Liver (tissue), 9 donors: Measurements from ENCODE around the gene ZNF487. TPM values are rescaled to one million over a fixed set of nuclear protein-coding genes. Genes with fewer than 3 reads are reported as not detected.

Experiments used
- DNase-seq: peaks from one replicate; pipeline ENCODE4 v3.0.0-alpha.2; 2017; ENCODE audit warnings: low spot score
- H3K27ac ChIP-seq, 2 donors: one replicate each; pipeline ENCODE4 v1.7.0; 2013; ENCODE audit warnings: inconsistent platforms in 2 of 2, low read length in 2 of 2, control low read depth in 1 of 2, low read depth in 1 of 2, mild to moderate bottlenecking in 1 of 2
- H3K27me3 ChIP-seq, 4 donors: one replicate each; pipeline versions ENCODE4 v1.6.1 to v1.7.0; 2013; ENCODE audit warnings: low read length in 3 of 4, inconsistent platforms in 1 of 4, mild to moderate bottlenecking in 1 of 4, moderate library complexity in 1 of 4; ENCODE audit not compliant: control insufficient read depth in 4 of 4, insufficient read depth in 4 of 4
- H3K36me3 ChIP-seq, 4 donors: one replicate each; pipeline versions ENCODE4 v1.6.1 to v1.7.0; 2013; ENCODE audit warnings: low read length in 3 of 4, mild to moderate bottlenecking in 3 of 4, low read depth in 1 of 4, moderate library complexity in 1 of 4; ENCODE audit not compliant: control insufficient read depth in 4 of 4, insufficient read depth in 3 of 4
- H3K4me1 ChIP-seq, 4 donors: one replicate each; pipeline versions ENCODE4 v1.6.1 to v1.7.0; 2013; ENCODE audit warnings: low read length in 3 of 4, mild to moderate bottlenecking in 3 of 4, moderate library complexity in 1 of 4; ENCODE audit not compliant: control insufficient read depth in 4 of 4, insufficient read depth in 4 of 4
- H3K4me3 ChIP-seq, 3 donors: one replicate each; pipeline versions ENCODE4 v1.6.1 to v1.7.0; 2013; ENCODE audit warnings: low read length in 3 of 3, control low read depth in 1 of 3, low read depth in 1 of 3, mild to moderate bottlenecking in 1 of 3
- H3K9ac ChIP-seq, 2 donors: one replicate each; pipeline ENCODE4 v1.7.0; 2013; ENCODE audit warnings: low read length in 2 of 2, mild to moderate bottlenecking in 2 of 2, moderate library complexity in 2 of 2, control low read depth in 1 of 2, low read depth in 1 of 2
- H3K9me3 ChIP-seq, 4 donors: one replicate each; pipeline versions ENCODE4 v1.6.1 to v1.7.0; 2013; ENCODE audit warnings: low read length in 3 of 4; ENCODE audit not compliant: control insufficient read depth in 4 of 4
- CTCF ChIP-seq: fragments of 150-350 bp; IDR thresholded peaks from 2 replicates; pipeline ENCODE4 v1.5.1; 2017; ENCODE audit warnings: improper control_type of control experiment, low read depth, low read length; ENCODE audit not compliant: missing input control
- EGR1 ChIP-seq, 2 donors: IDR thresholded peaks; 2 replicates each; pipeline ENCODE4 v1.6.1; 2016 to 2018; ENCODE audit warnings: antibody characterized with exemption in 2 of 2, low read depth in 2 of 2
- FOXA1 ChIP-seq: IDR thresholded peaks from 2 replicates; pipeline ENCODE4 v1.6.1; 2016; ENCODE audit warnings: antibody characterized with exemption
- FOXA2 ChIP-seq: IDR thresholded peaks from 2 replicates; pipeline ENCODE4 v1.6.1; 2016; ENCODE audit warnings: antibody characterized with exemption
- GABPA ChIP-seq, 2 donors: IDR thresholded peaks in 1 of 2; conservative IDR thresholded peaks in 1 of 2; 2 replicates each; pipeline ENCODE4 v1.6.1; 2016; ENCODE audit warnings: antibody characterized with exemption in 2 of 2, mild to moderate bottlenecking in 1 of 2, moderate library complexity in 1 of 2
- HNF4A ChIP-seq, 2 donors: conservative IDR thresholded peaks; 2 replicates each; pipeline ENCODE4 v1.6.1; 2016; ENCODE audit warnings: antibody characterized with exemption in 2 of 2, mild to moderate bottlenecking in 2 of 2
- HNF4G ChIP-seq: IDR thresholded peaks from 2 replicates; pipeline ENCODE4 v1.6.1; 2016; ENCODE audit warnings: antibody characterized with exemption
- JUND ChIP-seq, 2 donors: IDR thresholded peaks; 2 replicates each; pipeline ENCODE4 v1.6.1; 2016; ENCODE audit warnings: antibody characterized with exemption in 2 of 2
- NR2F2 ChIP-seq: IDR thresholded peaks from 2 replicates; pipeline ENCODE4 v1.6.1; 2016; ENCODE audit warnings: antibody characterized with exemption
- RAD21 ChIP-seq, 2 donors: IDR thresholded peaks; 2 replicates each; pipeline ENCODE4 v1.6.1; 2016; ENCODE audit warnings: antibody characterized with exemption in 2 of 2, mild to moderate bottlenecking in 2 of 2
- REST ChIP-seq: IDR thresholded peaks from 2 replicates; pipeline ENCODE4 v1.6.1; 2016; ENCODE audit warnings: antibody characterized with exemption, mild to moderate bottlenecking
- RXRA ChIP-seq, 2 donors: IDR thresholded peaks; 2 replicates each; pipeline ENCODE4 v1.6.1; 2017 to 2018; ENCODE audit warnings: antibody characterized with exemption in 2 of 2, mild to moderate bottlenecking in 1 of 2
- SP1 ChIP-seq: IDR thresholded peaks from 2 replicates; pipeline ENCODE4 v1.6.1; 2018; ENCODE audit warnings: antibody characterized with exemption, mild to moderate bottlenecking
- TAF1 ChIP-seq: conservative IDR thresholded peaks from 2 replicates; pipeline ENCODE4 v1.6.1; 2016; ENCODE audit warnings: antibody characterized with exemption, mild to moderate bottlenecking
- YY1 ChIP-seq: IDR thresholded peaks from 2 replicates; pipeline ENCODE4 v1.6.1; 2016; ENCODE audit warnings: antibody characterized with exemption, mild to moderate bottlenecking
- WGBS: extraction: QIAGEN DNeasy Blood & Tissue Kit; methylation state at CpG from one replicate; pipeline ENCODE4 v1.1.7; 2013; 5-methylcytosine and 5-hydroxymethylcytosine counted together
- polyA plus RNA-seq, 2 donors: library from polyadenylated mRNA; stranded (reverse) in 1 of 2; unstranded in 1 of 2; fragments of 200-250 nt in 1 of 2; fragments of >200 nt in 1 of 2; fragmentation: Nextera tagmentation in 1 of 2; extraction: Ambion mirVana in 1 of 2; gene quantifications; one replicate each; pipeline versions ENCODE4 v1.2.1 to v1.2.3, GENCODE V29; 2013 to 2015
- total RNA-seq, 2 donors: library from RNA; depleted of rRNA; stranded (reverse); fragments of >200 nt; gene quantifications; one replicate each; pipeline ENCODE4 v1.2.3, GENCODE V29; 2014
- TF ChIP-seq, protein P1 (sequence below): IDR thresholded peaks from 2 replicates; pipeline ENCODE4 v1.6.1; 2016; ENCODE audit warnings: antibody characterized with exemption
- TF ChIP-seq, protein P2 (sequence below): IDR thresholded peaks from 2 replicates; pipeline ENCODE4 v1.6.1; 2016; ENCODE audit warnings: antibody characterized with exemption
- TF ChIP-seq, protein P3 (sequence below): IDR thresholded peaks from 2 replicates; pipeline ENCODE4 v1.6.1; 2016; ENCODE audit warnings: antibody characterized with exemption
- donor health status: healthy.
- donor health status: healthy.
- donor health status: healthy.
- donor health status: healthy.
- donor health status: healthy.

Gene ZNF487
- total and polyA plus RNA-seq, 4 donors: 1.3 to 4.8 (median 1.9) TPM

- Histone ChIP-seq H3K9me3 (no peaks in the 10 kb centered on the region), H3K9ac (no peak overlapping the region), H3K36me3 (peaks cover 0 to 9% (median 4%) of the 10 kb centered on the region in 4 donors), H3K27ac (no peak overlapping the region), H3K27me3 (no peaks in the 10 kb centered on the region), H3K4me3 (no peak overlapping the region), H3K4me1 (peaks cover 19 to 69% (median 62%) of the 10 kb centered on the region in 4 donors)
- TF ChIP-seq FOXA1 (no peak), RXRA (IDR thresholded peaks at IDR 0.05) (no peak), GABPA (IDR thresholded peaks at IDR 0.05 in 1 of 2, conservative IDR thresholded peaks at IDR 0.05 in 1 of 2) (no peak), JUND (IDR thresholded peaks at IDR 0.05) (no peak), RAD21 (IDR thresholded peaks at IDR 0.05) (no peak), REST (no peak), SP1 (no peak)
- TF ChIP-seq, protein P1, sequence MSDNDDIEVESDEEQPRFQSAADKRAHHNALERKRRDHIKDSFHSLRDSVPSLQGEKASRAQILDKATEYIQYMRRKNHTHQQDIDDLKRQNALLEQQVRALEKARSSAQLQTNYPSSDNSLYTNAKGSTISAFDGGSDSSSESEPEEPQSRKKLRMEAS: no peak
- no peak for DNase-seq
- 75% methylated on average over 7 of the region's 7 CpGs for WGBS
These were observed 33.9 kb upstream of the ZNF487 start for GRCh38 chr10:43402880-43403452.

DNA sequence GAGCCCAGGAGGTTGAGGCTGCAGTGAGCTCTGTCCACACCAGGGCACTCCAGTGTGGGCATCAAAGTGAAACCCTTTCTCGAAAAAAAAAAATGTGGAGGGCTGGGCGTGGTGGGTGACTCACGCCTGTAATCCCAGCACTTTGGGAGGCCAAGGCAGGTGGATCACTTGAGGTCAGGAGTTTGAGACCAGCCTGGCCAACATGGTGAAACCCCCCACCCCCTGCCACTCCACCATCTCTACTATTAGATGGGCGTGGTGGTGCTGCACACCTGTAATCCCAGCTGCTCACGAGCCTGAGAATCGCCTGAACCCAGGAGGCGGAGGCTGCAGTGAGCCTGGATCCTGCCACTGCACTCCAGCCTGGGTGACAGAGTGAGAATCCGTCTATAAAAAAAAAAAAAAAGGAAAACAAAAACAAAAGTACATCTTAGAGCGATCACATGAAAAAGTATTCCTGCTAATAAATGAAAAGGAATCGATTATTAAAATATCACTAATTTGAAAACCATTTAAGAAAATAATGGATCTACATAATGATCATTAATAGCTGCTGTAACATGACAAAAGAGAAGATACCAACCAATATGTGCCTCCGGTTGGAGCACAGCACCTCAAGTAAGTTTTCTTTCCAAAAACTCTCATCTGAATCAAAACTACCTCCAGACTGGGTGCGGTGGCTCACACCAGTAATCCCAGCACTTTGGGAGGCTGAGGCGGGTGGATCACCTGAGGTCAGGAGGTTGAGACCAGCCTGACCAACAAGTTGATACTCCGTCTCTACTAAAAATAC lies 32.8 kb upstream of the ZNF487 start:
- H3K4me3 ChIP-seq: no peak overlapping the region
- DNase-seq: no peak
- no peaks in the 10 kb centered on the region for H3K9me3 ChIP-seq
- H3K36me3 ChIP-seq: peaks cover 0 to 9% (median 4%) of the 10 kb centered on the region in 4 donors
- TF ChIP-seq HNF4A (conservative IDR thresholded peaks at IDR 0.05) (no peak), HNF4G (no peak), SP1 (no peak), YY1 (no peak), FOXA1 (no peak), NR2F2 (no peak), RXRA (IDR thresholded peaks at IDR 0.05) (no peak), REST (no peak), EGR1 (IDR thresholded peaks at IDR 0.05; ENCODE audit: low read depth in 2 of 2) (no peak), GABPA (IDR thresholded peaks at IDR 0.05 in 1 of 2, conservative IDR thresholded peaks at IDR 0.05 in 1 of 2) (no peak), FOXA2 (no peak), TAF1 (no peak), JUND (IDR thresholded peaks at IDR 0.05) (no peak), CTCF (no peak), RAD21 (IDR thresholded peaks at IDR 0.05) (no peak)
- TF ChIP-seq, protein P2, sequence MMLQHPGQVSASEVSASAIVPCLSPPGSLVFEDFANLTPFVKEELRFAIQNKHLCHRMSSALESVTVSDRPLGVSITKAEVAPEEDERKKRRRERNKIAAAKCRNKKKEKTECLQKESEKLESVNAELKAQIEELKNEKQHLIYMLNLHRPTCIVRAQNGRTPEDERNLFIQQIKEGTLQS: no peak
- TF ChIP-seq, protein P1: no peak
- TF ChIP-seq, protein P3, sequence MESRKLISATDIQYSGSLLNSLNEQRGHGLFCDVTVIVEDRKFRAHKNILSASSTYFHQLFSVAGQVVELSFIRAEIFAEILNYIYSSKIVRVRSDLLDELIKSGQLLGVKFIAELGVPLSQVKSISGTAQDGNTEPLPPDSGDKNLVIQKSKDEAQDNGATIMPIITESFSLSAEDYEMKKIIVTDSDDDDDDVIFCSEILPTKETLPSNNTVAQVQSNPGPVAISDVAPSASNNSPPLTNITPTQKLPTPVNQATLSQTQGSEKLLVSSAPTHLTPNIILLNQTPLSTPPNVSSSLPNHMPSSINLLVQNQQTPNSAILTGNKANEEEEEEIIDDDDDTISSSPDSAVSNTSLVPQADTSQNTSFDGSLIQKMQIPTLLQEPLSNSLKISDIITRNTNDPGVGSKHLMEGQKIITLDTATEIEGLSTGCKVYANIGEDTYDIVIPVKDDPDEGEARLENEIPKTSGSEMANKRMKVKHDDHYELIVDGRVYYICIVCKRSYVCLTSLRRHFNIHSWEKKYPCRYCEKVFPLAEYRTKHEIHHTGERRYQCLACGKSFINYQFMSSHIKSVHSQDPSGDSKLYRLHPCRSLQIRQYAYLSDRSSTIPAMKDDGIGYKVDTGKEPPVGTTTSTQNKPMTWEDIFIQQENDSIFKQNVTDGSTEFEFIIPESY: no peak
- H3K9ac ChIP-seq: no peak overlapping the region
- WGBS: 69% methylated on average over 14 of the region's 14 CpGs
- no peaks in the 10 kb centered on the region for H3K27me3 ChIP-seq
- peak overlapping the region; percentile 4 to 41 for H3K27ac ChIP-seq
- peaks cover 16 to 60% (median 51%) of the 10 kb centered on the region in 4 donors for H3K4me1 ChIP-seq
